NCI-H2227 treated with DMSO at 0.1 percent for 48 hours (cell line): ENCODE data around the gene NUDCD2.
"Not testable (repeated sequence)": the region's sequence is repeated elsewhere in the genome, so short reads cannot be mapped to it uniquely, and the experiment has no call there.

Source experiments
- DNase-seq: peaks from one replicate; lab custom pipeline; 2025; lab: John Stamatoyannopoulos, UW

Gene NUDCD2

GRCh38 chr5:163467682-163468081 is 7.8 kb upstream of the NUDCD2 start:
- no peak for DNase-seq

- no peak for DNase-seq
Measured at GRCh38 chr5:163463063-163463435, 3.1 kb upstream of the NUDCD2 start.

- no peak for DNase-seq
Measured at GRCh38 chr5:163460562-163461171, 765 bp upstream of the NUDCD2 start, which contains the start of gene HMMR. Gene HMMR, plus strand, starts transcription at chr5:163460632. Its CDS starts 61 bp downstream, at chr5:163460693.

GRCh38 chr5:163459462-163459818 is 462 bp downstream of the NUDCD2 start:
- DNase-seq = peak; percentile 64

- DNase-seq = no peak
Measured at GRCh38 chr5:163458778-163459385, 1.0 kb downstream of the NUDCD2 start.

- no peak for DNase-seq
Measured at GRCh38 chr5:163456840-163457239, 3.1 kb downstream of the NUDCD2 start.

- no peak for DNase-seq
Measured at GRCh38 chr5:163456029-163456589, 3.8 kb downstream of the NUDCD2 start.

- not testable (repeated sequence) for DNase-seq
Measured at GRCh38 chr5:163455406-163455805, 4.5 kb downstream of the NUDCD2 start.

- DNase-seq = no peak
Measured at GRCh38 chr5:163453705-163454104, 6.2 kb downstream of the NUDCD2 start.

- no peak for DNase-seq
Measured at GRCh38 chr5:163451489-163451888, 8.4 kb downstream of the NUDCD2 start.

GRCh38 chr5:163448491-163448890 is 11.4 kb downstream of the NUDCD2 start:
- DNase-seq = no peak

GRCh38 chr5:163447875-163448274 is 12.0 kb downstream of the NUDCD2 start:
- DNase-seq = no peak

- no peak for DNase-seq
Measured at GRCh38 chr5:163447191-163447590, 12.7 kb downstream of the NUDCD2 start.

- DNase-seq = no peak
Measured at GRCh38 chr5:163445345-163445744, 14.6 kb downstream of the NUDCD2 start.

GRCh38 chr5:163444526-163444925 is 15.4 kb downstream of the NUDCD2 start:
- DNase-seq = no peak

- no peak for DNase-seq
Measured at GRCh38 chr5:163440954-163441353, 18.9 kb downstream of the NUDCD2 start.

- no peak for DNase-seq
Measured at GRCh38 chr5:163439092-163439425, 20.8 kb downstream of the NUDCD2 start.

- peak; percentile 88 for DNase-seq
Measured at GRCh38 chr5:163437309-163438182, 22.4 kb downstream of the NUDCD2 start, which contains the start of gene CCNG1. Gene CCNG1, plus strand, starts transcription at chr5:163437595. Its CDS starts 1,662 bp downstream, at chr5:163439257.

- DNase-seq = no peak
Measured at GRCh38 chr5:163437011-163437308, 22.9 kb downstream of the NUDCD2 start.

- DNase-seq = no peak
Measured at GRCh38 chr5:163436515-163436914, 23.4 kb downstream of the NUDCD2 start.

- no peak for DNase-seq
Measured at GRCh38 chr5:163434401-163434866, 25.5 kb downstream of the NUDCD2 start.

GRCh38 chr5:163433271-163433670 is 26.6 kb downstream of the NUDCD2 start:
- no peak for DNase-seq

- no peak for DNase-seq
Measured at GRCh38 chr5:163432544-163432943, 27.4 kb downstream of the NUDCD2 start.
